NCI-H1048 (cell line): ENCODE results near the gene OLFML3.
"Not testable (repeated sequence)": the region's sequence is repeated elsewhere in the genome, so short reads cannot be mapped to it uniquely, and the experiment has no call there.

ENCODE experiments used
- DNase-seq: peaks from one replicate; lab custom pipeline; 2025; lab: John Stamatoyannopoulos, UW

OLFML3 gene

DNA sequence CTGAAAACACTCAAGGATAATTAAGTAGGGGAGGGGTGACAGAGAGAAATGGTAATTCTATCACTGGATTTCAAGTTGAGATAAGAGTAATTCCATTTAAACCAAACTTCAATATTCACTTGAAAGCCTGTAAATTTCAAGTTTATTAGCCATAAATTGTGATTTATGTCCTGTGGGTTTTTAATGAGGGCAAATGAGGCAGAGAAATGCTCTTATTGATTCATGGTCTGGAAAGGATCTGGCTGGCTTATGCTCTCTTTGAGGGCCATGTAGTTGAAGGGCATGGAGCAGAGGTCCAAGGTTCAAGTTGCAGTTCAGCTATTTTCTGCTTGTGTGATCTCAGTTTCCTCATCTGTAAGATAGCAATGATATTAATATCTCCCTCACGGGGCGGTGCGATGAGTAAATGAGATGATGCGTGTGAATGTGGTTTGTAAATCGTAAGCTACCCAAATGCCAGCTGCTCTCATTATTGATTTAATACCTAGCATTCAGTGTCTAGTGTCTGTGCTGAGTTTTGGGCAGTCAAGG is 12.3 kb downstream of the OLFML3 start:
- no peak for DNase-seq

DNA sequence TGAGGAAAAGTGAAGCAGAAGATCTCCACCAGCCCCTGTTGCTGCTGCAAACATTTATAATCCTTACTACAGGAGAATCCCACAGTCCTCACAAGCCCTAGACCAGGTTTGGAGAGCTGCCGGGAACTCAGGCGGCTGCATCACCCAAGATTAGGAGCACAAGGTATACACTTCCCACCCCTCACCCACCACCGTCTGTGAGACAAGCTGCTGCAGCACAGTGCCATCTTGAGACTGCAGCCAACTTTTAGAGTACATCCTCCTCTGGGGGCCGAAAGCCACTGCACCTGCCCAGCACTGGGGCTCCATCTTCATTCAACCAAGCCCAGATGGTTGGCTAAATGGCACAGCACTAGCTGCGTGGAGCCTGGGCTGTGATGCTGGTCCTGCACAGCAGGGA is 13.8 kb downstream of the OLFML3 start:
- no peak for DNase-seq

DNA sequence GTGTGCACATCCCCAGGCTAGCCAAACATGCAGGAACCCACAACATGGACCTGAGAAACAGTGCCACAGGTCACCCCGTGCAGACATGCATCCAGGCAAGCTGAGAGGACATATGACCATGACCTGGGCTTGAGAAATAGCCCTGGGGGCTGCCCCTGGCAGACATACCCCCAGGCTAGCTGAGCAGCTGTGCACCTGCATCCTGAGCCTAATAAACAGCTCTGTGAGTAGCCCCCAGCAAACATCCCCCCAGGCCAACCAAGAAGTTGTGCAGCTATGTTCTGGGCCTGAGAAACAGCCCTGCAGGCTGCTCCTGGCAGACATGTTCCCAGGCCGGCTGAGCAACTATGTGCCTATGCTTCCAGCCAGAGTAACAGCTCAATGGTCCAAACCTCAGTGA is 14.5 kb downstream of the OLFML3 start:
- no peak for DNase-seq

DNA sequence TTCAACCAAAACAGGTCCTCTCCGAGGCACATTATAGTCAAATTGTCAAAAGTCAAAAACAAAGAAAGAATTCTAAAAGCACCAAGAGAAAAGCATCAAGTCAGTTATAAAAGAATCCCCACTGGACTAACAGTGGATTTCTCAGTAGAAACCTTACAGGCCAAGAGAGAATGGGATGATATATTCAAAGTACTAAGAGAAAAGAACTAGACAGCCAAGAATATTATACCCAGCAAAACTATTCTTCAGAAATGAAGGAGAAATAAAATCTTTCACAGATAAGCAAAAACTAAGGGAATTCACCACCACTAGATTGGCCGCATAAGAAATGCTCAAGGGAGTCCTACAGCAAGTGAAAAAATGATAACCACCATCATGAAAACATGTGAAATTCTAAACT is 16.1 kb downstream of the OLFML3 start:
- no peak for DNase-seq

DNA sequence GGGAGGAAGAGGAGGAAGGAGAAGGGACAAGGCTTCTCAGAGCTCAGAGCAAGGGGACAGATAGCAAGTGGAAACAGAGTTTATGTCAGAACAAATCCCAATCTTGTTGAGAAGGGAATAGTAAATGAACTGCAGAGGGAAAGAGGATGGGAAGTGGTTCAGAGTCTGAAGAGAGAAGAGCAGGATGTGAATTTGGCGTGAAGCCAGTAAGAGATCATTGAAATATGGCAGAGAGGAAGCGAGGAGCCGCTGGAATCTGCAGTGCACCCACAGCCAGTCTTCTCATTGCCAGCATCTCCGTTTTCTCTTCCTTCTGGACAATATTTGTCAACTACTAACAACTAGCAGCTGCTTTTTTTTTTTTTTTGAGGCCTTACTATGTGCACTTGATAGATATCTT is 19.1 kb downstream of the OLFML3 start:
- no peak for DNase-seq

DNA sequence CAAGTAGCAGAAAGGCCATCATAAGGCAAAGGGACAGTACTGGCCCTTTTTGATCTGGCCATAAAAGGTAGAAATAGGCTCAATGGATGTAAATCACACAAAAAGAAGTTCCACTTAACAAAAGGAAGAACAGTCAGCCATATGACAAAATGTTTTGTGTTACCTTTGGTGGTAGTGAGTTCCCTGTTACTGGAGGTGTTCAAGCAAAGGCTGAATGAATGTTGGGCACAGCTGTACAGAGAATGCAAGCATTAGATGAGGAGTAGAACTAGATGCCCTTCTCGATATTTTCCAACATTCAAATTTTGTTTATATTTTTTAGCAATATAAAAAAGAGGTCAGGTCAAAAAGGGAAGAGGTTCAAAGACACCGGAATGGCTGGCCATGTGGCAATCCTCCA is 20.0 kb downstream of the OLFML3 start:
- no peak for DNase-seq

DNA sequence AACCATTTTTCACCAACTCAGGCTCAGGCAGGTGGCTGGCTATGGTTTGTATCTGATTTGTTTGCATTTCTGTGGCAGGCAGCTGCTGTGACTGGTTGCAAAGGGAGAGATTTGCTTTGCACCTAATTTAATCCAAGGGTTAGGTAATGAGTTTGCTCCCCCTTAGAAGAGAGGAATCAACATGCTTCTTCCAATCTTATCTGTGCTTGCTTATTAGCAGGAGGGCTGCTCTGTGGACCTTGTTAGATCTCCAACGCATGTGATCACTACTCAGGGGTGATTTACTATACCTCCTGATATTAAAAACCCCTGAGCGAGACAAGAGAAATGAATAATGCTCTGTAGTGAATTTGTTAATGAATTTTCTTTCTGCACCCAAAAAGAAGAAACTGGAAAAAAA is 20.5 kb downstream of the OLFML3 start:
- DNase-seq = no peak

DNA sequence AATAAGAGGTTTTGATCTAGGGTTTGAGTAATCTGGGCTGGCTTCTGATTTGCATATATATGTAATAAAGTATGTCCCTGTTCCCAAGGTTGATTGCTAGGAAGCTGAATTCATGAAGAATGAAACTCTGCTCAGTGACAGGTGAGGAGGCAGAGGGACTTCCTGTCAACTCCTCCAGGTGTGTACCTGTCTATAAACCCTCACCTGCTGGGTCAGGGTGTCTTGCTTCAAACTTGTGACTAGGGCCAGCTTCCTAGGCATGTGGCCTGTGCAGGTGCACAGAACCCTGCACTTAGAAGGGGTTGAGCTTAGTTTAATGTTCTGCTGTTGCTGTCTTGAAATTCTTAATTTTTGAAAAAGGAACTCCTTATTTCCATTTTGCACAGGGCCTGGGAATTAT is 21.1 kb downstream of the OLFML3 start:
- DNase-seq = no peak

DNA sequence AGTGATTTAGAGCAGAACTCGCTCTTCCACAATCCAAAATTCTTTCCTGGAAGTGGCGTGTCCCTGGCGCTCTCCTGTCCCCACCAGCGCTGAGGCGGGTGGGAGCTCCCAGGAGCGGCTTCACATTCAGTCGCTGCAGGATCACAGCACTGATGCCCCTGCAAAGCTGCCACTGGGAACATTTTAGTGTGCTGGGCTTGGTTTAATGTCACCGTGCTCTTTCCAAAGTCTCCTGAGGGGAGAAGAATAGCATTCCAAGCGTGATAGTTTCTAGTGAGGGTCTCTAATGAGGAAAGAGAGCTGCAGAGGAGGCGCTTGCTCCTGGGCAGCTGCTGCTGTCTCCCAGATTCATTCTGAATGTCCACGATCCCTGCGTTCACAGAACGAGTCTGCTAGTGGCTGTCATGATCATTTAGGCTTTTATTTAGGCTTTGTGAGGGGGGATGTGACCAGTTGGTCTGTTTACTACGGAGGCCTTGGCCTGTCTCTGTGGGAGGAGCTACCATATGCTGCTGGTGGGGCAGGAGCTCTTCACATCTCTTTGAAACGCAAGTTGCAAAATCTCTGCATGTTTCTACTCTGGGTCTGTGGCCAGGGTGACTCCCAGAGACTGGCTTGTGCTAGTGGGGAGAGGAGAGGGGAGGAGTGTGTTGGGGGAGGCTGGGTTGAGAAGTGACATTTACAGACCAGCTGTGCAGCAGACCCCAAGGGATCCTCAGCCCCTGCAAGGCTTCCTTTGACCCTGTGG is 23.4 kb downstream of the OLFML3 start:
- no peak for DNase-seq

DNA sequence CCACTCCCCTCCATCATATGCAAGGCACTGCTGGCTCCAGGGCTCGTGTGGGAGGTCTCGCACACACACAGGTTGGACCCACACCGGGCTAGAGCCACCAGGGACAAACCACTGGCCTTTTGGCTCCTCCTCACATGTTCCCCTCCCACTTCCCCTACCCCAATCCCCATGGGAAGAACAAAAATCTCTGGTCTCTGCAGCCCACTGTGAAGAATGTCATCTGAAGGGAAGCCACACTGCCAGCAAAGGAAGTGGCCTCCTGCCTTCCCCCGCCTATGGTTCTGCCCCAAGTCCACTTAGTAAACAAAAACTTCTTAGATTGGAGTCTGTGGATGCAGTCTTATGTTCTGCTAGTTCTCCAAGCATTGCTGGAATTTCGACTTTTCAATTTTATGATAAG is 24.2 kb downstream of the OLFML3 start:
- no peak for DNase-seq

DNA sequence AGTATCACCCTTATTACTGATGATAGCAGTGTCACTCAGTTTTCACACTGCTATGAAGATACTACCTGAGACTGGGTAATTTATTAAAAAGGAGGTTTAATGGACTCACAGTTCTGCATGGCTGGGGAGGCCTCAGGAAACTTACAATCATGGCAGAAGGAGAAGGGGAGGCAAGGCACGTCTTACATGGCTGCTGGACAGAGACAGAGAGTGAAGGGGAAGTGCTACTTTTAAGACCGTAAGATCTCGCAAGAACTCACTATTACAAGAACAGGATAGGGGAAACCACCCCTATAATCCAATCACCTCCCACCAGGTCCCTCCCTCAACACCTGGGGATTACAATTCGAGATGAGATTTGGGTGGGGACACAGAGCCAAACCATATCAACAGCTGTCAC is 27.6 kb downstream of the OLFML3 start:
- not testable (repeated sequence) for DNase-seq

DNA sequence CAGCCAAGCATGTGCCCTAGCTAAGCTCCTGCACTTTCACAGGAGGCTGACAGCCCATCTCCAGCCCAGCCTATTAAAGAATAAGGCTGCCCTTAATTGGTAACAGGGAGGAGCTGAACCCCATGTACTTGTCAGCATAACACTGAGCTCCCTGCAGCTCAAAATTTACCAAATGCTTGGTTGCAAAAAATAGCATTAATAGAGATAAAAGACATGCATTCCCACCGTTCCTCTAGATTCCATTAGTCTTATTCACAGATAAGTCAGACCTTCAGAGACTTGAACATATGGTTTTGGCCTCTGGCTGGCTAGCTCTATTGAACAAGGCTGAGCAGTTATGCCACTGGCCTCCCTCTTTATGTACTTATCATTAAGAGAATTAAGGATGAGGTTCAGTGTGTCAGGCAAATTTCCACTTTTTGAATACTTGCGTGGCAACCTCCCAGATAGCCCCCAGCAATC is 29.2 kb downstream of the OLFML3 start:
- DNase-seq = no peak

DNA sequence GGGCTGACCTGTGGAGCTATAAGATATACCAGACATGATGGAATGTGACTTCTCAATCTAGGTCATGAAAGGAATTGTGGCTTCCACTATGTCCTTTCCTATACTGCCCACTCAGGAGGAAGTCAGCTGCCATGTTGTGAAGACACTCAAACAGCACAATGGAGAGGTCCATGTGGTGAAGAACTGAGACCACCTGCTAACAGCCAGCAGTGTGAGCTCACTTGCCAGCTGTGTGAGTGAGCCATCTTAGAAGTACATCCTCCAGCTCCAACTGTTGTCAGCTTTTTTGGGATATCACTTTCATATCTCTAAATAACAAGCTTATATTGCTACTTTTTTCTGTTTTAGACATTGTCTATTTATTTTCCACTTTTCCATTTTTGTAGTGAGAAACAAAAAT is 29.7 kb downstream of the OLFML3 start:
- no peak for DNase-seq

DNA sequence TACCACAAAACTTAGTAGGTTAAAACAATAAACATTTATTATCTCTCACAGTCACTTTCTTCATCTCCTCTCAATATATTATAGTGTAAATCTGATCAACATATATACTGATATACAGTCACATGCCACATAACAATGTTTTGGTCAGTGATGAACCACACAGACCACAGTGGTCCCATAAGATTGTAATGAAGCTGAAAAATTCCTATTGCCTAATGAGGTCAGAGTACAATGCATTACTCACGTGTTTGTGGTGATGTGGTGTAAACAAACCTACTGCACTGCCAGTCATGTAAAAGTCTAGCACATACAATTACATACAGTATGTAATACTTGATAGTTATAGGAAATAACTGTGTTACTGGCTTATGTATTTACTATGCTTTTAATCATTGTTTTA is 30.1 kb downstream of the OLFML3 start:
- DNase-seq = no peak

DNA sequence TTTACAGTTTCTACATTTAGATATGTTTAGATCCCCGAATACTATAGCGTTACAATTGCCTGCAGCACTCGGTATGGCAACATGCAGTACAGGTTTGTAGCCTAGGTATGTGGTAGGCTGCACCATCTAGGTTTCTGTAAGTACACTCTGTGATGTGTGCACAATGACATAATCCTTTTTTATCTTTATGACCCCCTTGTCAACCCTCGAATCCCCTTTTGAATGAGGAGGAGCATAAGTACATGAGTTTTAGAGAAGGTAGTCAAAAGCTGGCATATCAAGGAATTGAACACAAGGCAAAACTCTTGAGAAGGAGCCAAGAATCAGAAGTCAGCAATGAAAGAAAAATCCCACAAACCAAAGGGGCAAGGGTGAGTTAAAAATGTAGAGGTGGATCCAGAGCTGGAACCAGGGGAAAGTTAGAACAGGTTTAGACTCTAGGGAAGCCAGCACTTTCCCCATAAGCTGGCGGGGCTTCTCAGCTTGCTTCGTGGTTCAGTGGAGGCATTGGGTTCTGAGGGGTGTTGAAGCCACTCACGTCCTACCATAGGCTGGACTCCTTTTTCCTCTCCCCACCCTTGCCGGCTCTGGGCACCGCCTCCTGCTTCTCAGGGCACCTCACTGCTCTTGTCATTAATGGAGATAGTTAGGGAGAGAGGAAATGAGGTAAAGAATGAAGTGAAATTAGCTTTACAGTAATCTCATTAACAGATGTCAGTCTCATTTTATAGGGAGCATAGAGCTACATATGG is 31.3 kb downstream of the OLFML3 start:
- no peak for DNase-seq

DNA sequence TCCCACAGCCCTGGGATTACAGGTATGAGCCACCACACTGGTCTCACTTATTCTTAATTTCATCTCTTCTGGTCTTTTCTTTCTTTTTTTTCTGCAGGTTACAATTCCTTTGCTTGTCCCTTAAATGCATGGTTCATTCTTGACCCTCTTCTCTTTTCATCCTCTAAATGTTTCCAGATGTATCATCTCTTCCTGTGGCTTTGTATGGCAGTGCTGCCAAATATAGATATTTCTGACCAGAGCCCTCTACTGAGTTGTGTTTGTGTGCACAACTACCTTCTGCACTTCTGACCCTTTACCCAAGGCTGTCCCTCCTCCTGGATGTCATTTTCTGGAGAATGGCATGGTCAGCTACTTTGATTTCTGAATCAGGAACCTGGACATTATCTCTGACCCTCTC is 32.5 kb downstream of the OLFML3 start:
- no peak for DNase-seq

DNA sequence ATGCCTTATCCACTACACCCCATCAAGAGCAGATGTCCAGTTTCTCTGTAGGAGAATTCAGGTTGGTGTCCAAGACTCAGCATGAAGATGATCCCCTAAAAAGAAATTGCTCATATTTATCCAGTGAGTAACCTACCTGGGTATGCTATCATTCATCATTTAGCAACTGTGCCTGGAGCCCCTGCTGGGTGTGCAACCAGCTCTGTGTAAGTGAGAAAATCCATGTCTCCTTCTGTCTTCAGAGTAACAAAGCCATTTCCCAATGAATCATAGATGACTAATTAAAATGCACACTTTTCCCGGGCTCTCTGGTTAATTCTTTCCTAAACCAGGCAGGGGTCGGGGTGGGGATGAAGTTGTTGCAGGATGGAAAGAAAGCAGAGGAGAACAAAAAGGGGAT is 35.8 kb downstream of the OLFML3 start:
- no peak for DNase-seq

DNA sequence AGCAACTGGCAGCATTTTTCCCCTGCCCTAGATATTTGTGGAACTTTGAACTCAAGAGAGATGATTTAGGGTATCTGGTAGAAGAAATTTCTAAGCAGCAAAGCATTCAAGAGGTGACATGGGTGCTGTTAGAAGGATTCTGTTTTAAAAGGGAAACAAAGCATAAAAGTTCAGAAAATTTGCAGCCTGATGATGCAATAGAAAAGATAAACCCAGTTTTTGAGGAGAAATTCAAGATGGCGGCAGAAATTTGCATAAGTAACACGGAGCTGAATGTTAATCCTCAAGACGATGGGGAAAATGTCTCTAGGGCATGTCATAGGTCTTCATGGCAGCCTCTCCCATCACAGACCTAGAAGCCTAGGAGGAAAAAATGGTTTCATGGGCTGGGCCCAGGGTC is 40.5 kb downstream of the OLFML3 start:
- not testable (repeated sequence) for DNase-seq

DNA sequence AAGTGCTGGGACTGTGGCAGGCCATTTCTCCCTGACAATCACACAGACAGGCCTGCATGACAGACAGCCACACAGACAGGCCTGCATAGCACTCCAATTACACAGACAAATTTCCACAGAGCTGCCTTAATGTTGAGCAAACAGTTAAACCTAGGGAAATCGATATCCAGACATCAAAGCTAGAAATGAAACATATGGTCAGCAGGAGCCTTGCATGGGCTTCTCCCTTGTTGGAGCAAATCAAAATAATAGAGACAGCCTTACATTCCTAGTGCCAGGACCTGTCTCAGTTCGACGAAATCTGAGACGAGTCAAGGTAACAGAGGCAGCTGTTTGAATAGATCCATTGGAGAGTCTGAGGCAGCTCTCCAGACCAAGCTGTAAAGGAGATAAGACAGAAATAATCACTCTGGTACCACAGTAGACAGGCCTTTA is 42.4 kb downstream of the OLFML3 start:
- no peak for DNase-seq

DNA sequence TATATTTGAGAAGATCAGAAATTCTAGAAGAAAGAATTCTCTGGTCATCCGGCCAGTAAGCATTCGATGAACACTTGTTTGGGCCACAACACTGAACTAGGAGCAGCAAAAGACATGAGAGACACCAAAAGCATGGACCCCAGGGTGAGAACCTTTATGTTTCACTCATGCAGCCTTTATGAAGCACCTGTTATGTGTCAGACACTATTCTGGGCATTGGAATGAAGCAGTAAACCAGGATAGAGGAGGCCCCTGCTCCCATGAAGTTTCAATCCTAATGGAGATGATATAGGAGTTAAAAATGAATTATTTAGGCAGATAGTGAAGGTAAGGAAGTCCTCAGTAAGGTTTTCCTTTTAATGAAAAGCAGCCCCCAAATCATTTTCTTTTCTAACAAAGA is 43.6 kb downstream of the OLFML3 start:
- DNase-seq = no peak

DNA sequence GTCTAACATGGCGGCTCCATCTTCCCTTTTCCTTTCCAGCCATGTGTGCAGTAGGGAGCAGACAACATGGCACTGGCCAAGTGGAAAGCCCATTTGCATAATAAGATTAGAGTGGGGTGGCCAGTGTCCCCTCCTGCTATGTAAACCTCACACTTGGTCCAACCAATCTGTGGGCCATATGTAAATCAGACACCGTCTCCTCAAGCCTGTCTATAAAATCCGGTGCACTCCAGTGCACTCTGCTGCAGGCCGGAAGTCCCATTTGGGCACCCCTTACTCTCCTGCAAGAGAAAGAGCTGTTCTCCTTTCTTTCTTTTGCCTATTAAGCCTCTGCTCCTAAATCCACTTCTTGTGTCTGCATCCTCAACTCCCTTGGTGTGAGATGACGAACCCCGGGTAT is 44.1 kb downstream of the OLFML3 start:
- DNase-seq = no peak

DNA sequence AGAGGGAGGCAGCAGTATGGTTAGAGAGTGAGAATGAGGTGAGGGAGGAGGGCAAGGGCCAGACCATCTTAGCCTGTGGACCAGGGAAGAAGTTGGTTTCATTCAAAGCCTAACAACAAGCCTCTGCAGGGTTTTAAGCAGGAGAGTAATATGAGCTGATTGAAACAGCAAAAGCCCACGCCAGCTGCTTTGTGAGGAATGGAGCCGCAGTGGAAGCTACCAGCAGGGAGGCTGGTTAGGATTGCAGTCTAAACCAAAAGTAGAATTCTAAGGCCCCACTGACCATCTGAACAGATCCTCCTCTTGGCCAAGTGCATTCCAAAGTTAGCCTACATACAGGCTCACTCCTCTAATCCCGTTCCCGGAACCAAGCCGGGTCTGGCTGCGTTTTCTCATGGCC is 44.8 kb downstream of the OLFML3 start:
- DNase-seq = no peak

DNA sequence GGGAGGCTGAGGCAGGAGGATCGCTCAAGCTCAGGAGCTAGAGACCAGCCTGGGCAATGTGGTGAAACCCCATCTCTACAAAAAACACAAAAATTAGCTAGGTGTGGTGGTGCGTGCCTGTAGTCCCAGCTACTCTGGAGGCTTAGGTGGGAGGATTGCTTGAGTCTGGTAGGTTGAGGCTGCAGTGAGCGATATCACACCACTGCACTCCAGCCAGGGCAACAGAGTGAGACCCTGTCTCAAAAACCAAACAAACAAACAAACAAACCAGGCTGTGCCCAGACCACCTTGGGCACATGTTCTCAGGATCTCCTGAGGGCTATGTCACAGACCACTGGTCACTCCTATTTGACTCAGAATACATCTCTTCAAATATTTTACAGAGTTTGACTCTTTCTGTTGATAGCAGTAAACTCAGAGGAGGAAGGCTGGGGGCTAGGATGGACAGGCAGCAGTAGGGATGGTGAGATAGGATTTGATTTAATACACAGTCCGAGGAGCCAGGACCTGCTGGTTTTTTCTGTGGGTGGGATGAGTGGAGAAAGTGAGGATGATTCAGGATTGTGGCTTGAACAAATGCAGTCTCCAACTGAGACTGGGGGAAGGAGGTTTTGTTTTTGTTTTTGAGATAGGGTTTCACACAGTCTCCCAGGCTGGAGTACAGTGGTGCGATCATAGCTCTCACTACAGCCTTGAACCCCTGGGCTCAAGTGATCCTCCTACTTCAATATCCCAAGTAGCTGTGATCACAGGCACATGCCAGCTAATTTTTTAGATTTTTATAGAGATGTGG is 46.5 kb downstream of the OLFML3 start:
- DNase-seq = no peak
